GM18907 (cell line): ENCODE results near the gene ATCAY.

Source experiments
- ATAC-seq: cut with Tn5 transposase; IDR thresholded peaks from one replicate; pipeline ENCODE4 v1.9.1; 2021; ENCODE audit warnings: mild to moderate bottlenecking, moderate library complexity; ENCODE audit not compliant: unreplicated experiment

The ATCAY gene, protein sequence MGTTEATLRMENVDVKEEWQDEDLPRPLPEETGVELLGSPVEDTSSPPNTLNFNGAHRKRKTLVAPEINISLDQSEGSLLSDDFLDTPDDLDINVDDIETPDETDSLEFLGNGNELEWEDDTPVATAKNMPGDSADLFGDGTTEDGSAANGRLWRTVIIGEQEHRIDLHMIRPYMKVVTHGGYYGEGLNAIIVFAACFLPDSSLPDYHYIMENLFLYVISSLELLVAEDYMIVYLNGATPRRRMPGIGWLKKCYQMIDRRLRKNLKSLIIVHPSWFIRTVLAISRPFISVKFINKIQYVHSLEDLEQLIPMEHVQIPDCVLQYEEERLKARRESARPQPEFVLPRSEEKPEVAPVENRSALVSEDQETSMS

DNA sequence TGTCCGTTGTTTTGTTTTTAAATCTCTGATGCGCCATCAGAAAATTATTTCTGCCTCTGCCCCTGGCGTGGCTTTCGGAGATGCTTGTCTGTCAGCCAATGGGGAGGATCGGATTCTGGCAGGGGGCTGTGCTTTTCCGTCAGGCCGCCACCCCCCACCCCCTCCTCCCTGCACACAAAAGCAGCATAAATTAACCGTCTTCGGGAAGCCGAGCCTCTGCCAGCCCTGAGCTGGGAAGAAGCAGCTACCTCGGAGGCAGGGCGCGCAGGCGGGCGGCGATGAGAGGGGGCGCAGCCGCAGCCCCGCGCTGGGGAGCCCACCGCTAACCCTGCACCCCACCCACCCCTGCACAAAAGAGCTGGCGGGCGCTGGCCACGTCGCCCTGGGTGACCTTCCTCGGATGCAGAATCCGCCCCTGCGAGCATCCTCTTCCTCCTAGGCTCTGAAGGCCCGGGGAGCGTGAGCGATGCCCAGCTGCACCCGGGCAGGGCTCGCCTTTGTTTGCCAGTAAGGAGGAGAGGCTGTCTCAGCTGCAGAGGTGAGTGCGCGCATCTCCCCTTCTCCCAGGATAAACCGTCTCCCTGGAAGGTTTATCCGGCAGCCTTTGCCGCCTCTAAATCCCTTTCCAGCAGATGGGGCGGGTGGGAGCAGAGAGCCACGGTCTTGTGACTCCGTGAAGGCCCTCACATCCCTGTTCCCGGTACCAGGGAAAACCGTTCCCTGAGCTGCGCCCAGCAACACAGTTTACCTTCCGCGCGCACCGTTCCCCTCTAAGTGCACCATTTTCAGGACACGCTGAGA, at the start of gene ATCAY:
TSS of gene ATCAY (plus strand) at position 215 of the 801 bp plus-strand sequence. CDS start 5,083 bp downstream, outside the sequence.
- ATAC-seq = no peak

DNA sequence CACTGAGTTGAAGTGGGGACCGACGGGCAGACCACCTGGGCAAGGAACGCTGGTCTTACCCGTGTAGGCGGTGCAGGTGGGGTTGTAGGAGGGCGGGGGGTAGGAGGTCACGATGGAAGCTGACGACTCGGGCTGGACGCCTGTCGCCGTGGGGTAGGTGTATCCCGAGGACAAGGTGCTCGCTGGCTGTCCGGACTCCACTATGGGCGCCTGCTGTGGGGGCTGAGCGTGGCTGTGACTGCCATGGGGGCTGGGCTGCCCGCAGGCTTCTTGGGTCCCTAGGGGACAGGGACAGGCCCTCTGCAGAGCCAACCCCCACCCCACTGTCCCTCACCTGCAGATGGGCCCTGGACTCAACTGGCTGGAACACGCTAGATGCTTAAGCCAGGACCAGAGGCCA, 48.9 kb upstream of the ATCAY start:
- ATAC-seq = no peak

DNA sequence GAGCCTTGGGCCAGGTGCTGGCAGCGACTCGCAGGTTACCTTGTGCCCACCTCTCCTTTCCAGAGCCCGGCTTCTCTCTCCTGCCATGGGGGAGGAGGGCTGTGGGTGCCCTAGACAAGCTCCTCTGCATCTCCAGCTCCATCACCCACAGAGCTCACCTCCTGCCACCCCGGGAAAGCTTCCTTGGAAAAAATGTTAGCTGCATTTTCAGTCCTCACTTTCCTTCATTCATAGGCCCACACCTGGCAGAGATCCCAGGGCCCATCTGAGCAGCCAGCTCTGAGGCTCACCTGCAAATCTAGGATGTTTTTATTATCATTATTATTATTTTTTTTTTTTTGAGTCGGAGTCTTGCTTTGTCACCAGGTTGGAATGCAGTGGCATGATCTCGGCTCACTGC, 48.5 kb upstream of the ATCAY start:
- no peak for ATAC-seq

DNA sequence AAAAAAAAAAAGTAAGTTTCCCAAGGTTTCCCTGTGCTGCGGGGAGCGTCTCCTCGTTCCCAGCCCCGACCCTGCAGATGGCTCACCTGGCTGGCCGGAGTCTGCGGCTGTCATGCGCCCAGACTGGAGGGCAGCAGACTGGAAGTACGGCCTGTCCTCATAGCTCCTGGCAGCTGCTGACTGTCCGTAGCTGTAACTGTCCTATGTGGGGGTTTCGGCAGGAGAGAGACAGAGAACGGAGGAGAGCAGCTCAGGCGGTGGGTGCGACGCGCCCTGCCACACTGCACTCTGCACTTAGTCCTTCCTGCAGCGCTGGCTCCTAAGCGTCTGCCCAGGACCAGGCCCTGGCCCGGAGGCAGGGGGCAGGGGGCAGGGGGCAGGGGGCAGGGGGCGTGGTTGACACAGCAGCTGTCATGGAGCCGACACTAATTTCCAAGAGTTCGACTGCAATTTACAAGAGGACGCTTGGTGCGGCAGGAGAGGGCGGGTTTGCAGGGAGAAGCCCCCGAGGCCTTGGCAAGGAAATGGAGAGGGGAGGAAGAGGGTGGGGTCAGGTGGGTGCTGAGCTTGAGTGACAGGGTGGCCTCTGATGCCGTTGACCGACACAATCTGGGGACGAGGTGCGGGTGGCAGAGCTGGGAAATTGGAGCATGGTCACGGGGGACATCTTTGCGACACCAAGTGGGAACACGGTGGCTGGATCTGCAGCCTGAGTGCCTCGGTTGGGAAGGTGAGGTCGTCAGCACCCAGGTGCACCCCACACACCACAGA, 46.7 kb upstream of the ATCAY start:
- ATAC-seq = no peak

DNA sequence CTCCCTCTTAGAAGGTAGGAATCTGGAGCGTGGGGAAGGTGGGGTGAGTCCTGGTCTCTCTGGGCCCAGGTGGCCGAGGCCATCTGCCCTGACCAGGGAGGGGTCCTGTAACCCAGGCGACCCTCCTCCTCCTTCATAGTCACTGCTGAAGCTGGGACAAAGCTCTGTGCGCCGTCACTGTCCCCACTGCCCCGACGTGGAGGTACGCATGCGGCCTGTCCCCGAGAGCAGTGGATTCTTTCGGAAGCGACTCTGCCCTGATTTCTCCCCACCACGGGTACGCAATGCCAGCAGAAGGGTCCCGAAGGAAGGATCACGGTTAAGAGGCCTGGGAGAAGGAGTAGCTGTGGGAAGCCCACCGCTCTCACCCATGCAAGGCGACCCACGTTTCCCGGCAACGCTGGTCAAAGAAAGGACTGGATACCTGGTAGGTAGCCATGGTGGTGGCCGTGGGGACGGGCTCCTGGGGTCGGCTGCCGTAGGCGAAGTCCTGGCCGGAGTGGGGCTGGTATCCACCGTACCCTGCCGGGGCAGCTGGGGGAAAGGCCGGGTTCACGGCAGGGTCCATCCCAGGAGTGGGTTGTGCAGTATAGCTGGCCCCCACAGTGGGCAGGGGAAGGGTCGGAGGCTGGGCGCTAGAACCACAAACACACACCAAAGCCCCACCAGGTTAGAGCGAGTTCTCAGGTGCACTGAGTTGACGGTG, 46.0 kb upstream of the ATCAY start:
- no peak for ATAC-seq

DNA sequence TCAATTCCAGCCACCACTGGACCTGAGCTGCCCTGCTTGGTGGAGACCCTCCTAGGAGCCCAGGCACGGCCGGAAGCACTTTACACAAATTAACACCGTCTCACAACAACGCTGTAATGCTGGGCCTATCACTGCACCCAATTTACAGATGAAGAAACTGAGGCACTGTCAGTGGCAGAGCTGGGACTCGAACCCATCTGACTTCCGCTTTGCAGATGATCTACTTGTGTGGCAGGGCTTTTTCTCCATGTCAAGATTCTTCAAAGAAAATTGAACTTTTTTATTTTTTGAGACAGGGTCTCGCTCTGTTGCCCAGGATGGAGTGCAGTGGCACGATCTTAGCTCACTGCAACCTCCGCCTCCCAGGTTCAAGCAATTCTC, 45.4 kb upstream of the ATCAY start:
- ATAC-seq = no peak

DNA sequence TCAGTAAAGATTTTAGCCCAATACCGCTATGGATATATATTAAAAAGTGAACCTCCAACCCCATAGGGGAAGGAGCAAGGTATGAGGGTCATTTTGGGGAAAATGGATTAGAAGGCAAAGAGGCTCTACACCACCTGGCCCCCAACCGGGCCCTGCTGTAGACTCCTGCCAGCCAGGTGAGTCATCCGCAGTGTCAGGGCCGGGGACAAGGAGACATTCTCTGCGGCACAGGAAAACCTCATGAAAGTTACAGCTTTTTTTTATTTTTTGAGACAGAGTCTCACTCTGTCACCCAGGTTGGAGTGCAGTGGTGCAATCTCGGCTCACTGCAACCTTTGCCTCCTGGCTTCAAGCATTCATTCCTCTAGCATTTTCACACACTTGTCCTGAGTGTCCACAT, 43.6 kb upstream of the ATCAY start:
- ATAC-seq = no peak

DNA sequence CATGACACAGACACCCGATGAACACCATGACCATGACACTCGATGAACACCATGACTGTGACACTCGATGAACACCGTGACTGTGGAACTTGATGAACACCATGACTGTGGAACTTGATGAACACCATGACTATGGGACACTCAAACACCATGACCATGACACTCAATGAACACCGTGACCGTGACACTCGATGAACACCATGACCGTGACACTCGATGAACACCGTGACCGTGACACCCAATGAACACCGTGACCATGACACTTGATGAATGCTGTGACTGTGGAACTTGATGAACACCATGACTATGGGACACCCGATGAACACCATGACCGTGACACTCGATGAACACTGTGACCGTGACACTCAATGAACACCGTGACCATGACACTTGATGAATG, 43.2 kb upstream of the ATCAY start:
- ATAC-seq = no peak

DNA sequence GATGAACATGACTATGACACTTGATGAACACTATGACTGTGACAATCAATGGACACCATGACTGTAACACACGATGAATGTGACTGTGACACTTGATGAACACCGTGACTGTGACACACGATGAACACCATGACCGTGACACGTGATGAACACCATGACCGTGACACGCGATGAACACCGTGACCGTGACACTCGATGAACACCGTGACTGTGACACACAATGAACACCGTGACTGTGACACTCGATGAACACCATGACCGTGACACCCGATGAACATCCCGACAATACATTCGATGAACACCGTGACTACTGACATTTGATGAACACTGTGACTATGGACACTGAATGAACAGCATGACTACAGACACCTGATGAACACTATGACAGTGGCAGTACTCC, 42.6 kb upstream of the ATCAY start:
- no peak for ATAC-seq

DNA sequence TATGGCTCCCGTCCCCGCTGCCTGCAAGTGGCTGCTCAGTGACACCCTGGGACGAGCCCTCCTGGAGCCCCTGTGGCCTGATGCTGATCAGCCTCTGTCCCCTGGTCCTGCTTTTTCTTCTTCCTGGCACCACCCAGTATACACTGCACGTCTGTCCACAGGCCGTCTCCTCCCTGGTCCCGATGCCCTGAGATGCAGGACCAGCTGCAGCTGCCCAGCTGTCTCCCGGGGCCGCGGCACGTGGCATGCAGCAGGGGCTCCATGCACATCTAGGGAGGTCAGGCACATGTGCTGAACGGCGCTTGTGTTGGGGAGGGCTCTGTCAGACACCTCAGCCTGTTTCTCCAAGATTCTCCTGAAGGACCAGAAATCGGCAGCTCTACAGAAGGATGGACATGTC, 41.8 kb upstream of the ATCAY start:
- no peak for ATAC-seq

DNA sequence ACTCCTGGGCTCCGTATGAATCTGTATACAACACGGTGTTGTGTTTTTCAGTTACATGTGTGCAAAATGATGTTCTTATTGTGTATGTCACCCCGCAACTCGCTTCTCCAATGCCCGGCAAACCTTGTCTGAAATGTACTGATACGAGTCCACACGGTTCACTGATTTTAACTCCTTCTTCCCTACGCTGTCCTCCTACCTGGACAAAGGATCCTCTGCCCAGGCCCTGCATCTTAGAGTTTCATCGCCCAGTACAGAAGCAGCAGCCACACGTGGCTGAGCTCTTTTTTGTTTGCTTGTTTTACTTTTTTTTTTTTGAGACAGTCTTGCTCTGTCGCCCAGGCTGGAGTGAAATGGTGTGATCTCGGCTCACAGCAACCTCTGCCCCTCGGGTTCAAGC, 40.5 kb upstream of the ATCAY start:
- no peak for ATAC-seq

DNA sequence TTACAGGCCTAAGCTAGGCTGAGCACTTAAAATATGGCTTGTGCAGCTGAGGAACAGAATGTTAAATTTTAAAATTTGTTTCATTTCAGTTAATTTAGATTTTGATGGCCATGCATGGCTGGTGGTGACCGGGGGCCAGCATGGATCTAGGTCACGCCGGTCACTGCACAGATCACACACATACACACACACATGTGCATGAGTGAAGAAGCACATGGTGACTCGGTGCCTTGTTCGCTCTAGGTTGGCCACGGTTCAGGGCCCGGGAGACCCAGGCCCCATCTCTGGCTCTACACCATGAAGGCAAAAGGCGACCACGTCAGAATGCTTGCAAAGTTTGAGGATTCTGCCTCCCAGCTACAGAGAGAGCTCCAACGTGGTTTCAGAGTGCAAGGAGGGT, 39.7 kb upstream of the ATCAY start:
- no peak for ATAC-seq

DNA sequence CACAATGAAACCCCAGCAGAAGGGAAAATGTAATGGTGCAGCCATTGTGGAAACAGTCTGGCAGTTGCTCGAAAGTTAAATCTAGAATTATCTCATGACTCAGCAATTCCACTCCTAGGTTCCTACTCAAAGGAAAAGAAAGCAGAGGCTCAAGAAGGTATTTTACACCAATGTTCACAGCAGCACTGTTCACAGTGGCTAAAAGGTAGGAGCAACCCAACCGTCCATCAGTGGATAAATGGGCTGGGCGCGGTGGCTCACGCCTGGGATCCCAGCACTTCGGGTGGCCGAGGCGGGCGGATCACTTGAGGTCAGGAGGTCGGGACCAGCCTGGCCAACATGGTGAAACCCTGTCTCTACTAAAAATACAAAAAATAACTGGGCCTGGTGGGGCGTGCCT, 37.5 kb upstream of the ATCAY start:
- no peak for ATAC-seq

DNA sequence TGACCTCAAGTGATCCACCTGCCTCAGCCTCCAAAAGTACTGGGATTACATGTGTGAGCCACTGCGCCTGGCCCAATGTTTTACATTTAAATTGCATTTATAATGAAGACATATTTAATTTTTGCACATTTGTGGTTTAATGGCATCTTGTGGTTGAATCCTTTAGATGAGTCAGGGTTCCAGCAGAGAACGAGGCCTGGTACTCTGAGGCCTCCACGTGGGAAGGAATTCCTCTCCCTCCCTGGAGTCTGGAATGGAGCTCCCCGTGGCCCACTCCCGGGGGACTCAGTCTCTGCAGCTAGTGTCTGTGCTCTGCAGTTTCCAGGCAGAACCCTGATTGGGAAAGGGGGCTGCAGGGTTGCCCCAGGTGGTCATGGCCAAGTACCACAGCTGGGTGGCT, 35.9 kb upstream of the ATCAY start:
- no peak for ATAC-seq

DNA sequence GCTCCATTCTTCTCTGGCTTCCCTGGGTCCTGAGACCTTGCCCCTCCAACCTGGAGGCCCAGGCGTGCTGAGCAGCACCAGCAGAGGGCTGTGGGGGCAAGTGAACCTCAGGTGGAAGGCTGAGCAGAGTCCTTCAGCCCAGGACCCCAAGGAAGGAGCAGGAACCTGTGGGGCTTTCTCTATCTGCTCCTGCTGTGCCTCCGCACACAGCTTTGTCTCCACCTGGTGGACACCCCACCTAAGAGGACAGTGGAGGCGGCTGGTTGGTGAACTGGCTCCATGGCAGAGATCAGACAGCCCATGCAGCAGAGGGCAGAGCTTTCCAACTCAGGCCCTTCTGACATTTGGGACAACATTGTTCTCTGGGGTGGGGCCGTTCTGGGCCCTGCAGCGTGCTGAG, 31.4 kb upstream of the ATCAY start:
- no peak for ATAC-seq

DNA sequence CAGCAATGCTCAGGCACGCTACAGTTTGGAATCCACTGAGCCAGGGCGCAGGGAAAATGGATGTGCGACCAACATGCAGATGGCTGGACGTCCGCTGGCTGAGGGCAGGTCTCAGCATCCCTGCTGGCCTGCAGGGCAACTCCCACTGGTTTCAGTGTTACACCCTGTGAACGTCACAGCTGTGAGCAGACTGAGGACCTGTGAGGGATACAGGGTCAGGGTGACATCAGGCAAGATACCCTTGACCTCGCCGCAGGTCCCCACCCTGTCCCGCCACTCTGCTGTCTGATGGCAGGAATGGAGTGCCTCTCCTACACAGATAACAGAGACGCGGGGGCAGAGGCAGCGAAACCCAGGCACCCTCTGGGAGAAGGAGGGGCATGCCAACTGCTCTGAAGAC, 30.7 kb upstream of the ATCAY start:
- no peak for ATAC-seq

DNA sequence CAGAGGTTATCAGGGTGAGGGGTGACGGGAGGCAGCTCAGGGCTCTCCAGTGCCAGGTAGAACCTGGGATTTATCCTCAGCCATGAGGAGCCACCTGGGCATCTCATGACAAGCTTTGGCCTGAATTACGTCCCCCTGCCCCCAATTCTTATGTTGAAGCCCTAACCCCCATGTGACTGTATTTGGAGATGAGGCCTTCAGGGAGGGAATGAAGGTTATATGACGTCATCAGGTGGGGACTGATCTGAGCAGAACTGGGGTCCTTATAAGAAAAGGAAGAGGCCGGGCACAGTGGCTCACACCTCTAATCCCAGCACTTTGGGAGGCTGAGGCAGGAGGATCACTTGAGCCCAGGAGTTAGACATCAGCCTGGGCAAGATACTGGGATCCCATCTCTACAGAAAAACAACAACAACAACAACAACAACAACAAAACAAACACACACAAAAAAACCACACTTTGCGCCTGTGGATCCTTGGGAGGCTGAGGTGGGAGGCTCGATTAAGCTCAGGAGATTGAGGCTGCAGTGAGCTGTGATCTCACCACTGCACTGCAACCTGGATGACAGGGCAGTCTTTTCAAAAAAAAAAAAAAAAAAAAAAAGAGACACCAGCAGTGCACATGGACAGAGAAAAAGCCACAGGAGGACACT, 30.0 kb upstream of the ATCAY start:
- no peak for ATAC-seq

DNA sequence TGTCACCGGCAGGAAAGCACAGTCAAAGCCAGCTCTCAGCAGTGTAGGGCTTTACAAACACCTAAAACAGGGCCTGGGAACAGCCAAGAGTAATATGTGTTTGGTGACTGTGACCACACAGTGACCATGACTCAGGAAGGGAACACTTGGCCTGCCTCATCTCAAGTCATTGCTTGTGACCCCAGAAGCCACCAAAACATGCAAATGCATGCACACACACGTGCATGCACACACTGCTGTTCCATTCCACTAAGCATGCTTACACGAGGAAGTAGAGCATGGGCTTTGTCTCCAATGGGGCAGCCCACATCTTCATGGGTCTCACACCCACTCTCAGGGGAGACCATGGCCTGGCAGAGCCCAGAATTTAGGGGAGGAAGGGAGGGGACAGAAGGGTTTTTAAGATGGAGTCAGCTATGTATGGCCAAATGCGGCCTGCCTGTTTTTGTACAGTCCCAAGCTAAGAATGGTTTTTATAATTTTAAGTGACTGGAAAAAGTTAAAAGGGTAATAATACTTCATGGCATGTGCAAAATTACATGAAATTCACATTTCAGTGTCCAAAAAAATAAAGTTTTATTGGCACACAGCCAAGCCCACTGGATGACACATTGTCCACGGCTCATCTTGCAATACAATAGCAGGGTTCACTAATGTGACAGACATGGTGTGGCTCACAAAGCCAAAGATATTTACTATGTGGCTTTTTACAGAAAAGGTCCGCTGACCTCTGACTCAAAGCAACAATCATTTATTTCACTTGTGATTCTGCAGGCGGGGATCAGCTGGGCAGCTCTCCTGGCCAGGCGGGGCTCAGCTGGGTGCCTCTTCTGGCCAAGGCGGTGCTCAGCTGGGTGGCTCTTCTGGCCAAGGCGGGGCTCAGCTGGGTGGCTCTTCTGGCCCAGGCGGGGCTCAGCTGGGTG, 29.0 kb upstream of the ATCAY start:
- no peak for ATAC-seq

DNA sequence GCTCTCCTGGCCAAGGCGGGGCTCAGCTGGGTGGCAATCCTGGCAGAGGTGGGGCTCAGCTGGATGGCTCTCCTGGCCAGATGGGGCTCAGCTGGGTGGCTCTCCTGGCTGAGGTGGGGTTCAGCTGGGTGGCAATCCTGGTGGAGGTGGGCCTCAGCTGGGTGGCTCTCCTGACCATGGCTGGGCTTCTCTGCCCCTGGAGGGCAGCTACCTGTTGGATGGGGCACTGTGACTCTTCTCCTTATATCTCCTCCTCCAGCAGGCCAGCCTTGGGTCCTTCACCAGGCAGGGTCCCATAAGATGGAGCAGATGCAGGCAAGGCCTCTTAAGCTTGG, 28.3 kb upstream of the ATCAY start:
- ATAC-seq = no peak
